Measurements from ENCODE around the gene CPT1C.

Gene CPT1C

DNA sequence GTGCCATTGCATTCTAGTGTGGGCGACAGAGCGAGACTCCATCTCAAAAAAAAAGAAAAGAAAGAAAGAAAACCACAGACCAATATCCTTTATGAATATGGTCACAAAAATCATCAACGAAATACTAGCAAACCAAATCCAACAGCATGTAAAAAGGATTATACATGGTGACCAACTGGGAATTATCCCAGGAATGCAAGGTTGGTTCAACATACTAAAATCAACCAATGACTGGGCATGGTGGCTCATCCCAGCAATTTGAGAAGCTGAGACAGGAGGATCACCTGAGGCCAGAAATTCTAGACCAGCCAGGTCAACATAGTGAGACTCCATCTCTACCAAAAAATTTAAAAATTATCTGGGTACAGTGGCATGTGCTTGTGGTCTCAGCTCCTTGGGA lies 65.0 kb downstream of the CPT1C start:
- no peak for DNase-seq (ENCODE audit: low read depth in 2 of 2)

DNA sequence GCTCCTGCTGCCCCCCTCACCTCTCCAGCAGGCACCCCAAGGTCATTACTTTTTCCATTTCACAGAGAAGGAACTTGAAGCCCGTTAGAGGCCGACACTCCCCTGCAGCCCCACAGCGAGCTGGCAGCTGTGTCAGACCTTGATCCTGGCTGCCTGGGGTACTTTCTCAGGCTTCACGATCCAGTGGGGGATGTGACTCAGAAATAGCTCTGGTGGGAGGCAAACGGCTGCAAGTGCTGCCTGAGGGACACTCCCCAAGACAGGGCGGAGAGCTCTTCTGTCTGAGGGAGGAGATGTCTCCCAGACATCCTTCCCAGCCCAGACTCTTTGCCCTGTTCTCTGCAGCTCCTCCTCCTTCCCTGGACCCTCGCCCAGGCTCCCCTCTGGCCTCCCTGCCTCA lies 67.4 kb downstream of the CPT1C start:
- DNase-seq (ENCODE audit: low read depth in 2 of 2): no peak

DNA sequence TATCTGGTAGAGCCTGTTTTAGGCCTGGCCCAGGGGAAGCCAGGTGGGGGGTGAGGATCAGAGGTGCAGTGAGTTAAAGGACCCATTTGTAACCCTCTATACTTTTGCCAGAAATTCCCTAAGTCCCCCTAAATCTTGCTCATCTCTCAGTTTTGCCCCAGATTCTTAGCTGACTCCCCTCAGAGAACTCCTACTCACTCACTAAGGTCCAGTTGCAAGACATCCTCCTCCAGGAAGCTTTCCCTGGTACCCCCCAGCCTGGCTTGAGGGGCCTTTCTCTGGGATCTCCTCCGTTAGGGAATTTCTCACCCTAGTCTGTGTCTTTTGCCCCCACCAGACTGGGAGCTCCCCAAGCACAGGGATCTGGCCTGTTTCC lies 70.3 kb downstream of the CPT1C start:
- DNase-seq (ENCODE audit: low read depth in 2 of 2): no peak

DNA sequence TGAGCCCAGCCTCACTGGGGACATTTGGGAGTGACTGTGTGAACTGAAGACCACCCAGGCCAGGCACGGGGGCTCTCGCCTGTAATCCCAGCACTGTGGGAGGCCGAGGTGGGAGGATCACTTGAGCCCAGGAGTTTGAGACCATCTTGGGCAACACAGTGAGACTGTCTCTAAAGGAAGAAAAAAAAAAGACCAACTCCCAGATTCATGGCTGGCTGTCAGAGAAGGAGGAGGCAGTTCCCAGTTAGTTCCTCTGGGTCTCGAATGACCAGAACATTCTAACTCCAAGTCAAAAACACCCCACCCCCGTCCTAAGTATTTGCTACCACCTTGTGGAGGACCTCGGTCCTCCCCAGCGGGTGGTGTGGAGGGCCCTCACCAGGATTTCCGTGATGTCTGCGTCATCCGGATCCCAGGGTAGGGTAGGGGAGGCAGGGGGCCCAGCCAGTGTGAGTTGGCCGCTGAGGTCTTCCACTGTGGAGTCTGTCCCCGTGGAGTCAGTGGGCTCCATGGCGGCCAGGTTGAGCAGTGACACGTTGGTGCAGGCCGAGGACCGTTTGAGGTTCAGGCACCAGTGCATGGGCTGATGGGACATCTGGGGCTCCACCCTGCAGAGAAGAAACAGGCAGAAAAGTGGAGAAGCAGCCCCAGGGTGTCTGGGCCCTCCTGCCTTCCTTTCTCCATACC lies 70.9 kb downstream of the CPT1C start:
- DNase-seq (ENCODE audit: low read depth in 2 of 2): no peak

DNA sequence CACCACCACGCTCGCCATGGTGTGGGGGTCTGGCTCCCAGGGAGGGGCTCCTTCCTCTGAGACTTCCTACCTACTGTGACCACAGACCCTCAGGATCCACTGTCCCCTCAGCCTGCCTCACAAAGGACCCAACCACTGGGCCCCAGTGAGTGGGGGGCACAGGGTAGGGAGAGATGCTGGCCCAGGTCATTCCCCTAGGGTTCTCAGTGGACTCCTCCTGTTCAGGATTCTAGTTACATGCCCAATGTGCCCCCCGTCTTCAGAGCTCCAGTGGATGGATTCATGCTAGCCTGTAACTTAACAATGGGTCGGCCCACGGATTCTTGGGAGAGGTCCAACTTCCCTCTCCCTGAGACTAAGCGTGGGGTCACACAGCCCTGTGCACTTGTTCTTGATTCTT lies 72.3 kb downstream of the CPT1C start, which contains the start of gene TSKS:
Gene TSKS, minus strand, starts transcription at position 77 of the 400 bp plus-strand sequence. Its CDS starts 59 bp downstream, at position 18.
- DNase-seq (ENCODE audit: low read depth in 2 of 2): no peak
